H9 (cell line): Measurements from ENCODE around the gene FBLN1. TPM values are rescaled to one million over a fixed set of nuclear protein-coding genes. Genes with fewer than 3 reads are reported as not detected.

Source experiments
- DNase-seq: peaks from one replicate; pipeline ENCODE4 v3.0.0-alpha.2; 2017
- H2AFZ ChIP-seq: one replicate; pipeline ENCODE4 v1.6.1; 2013; ENCODE audit warnings: mild to moderate bottlenecking, low read length, control low read depth, moderate library complexity
- H2AK5ac ChIP-seq: 2 replicates; pipeline ENCODE4 v1.6.1; 2013; ENCODE audit warnings: low read length, control low read depth, mixed read lengths; ENCODE audit not compliant: insufficient read length
- H2BK120ac ChIP-seq: one replicate; pipeline ENCODE4 v1.6.1; 2013; ENCODE audit warnings: low read depth, mild to moderate bottlenecking, low read length, control low read depth, inconsistent platforms; ENCODE audit not compliant: poor library complexity, severe bottlenecking
- H2BK12ac ChIP-seq: 2 replicates; pipeline ENCODE4 v1.6.1; 2013; ENCODE audit warnings: low read length, control low read depth, mixed read lengths, low read depth; ENCODE audit not compliant: insufficient read length
- H2BK15ac ChIP-seq: 2 replicates; pipeline ENCODE4 v1.6.1; 2013; ENCODE audit warnings: low read depth, low read length, control low read depth
- H2BK20ac ChIP-seq: one replicate; pipeline ENCODE4 v1.6.1; 2013; ENCODE audit warnings: low read depth, mild to moderate bottlenecking, low read length, control low read depth, inconsistent platforms; ENCODE audit not compliant: poor library complexity, severe bottlenecking
- H2BK5ac ChIP-seq: 2 replicates; pipeline ENCODE4 v1.6.1; 2013; ENCODE audit warnings: low read length, control low read depth, mixed read lengths; ENCODE audit not compliant: insufficient read length
- H3K14ac ChIP-seq: 2 replicates; pipeline ENCODE4 v1.6.1; 2013; ENCODE audit warnings: low read length, control low read depth; ENCODE audit not compliant: insufficient read depth
- H3K18ac ChIP-seq: 2 replicates; pipeline ENCODE4 v1.6.1; 2013; ENCODE audit warnings: low read depth, mild to moderate bottlenecking, mixed read lengths, low read length, control low read depth; ENCODE audit not compliant: insufficient read length
- H3K23ac ChIP-seq: 2 replicates; pipeline ENCODE4 v1.6.1; 2013; ENCODE audit warnings: low read length, control low read depth, mixed read lengths, low read depth; ENCODE audit not compliant: insufficient read length
- H3K23me2 ChIP-seq: 2 replicates; pipeline ENCODE4 v1.6.1; 2013; ENCODE audit warnings: low read depth, mild to moderate bottlenecking, mixed read lengths, low read length, control low read depth; ENCODE audit not compliant: insufficient read length, poor library complexity, severe bottlenecking
- H3K27ac ChIP-seq: 2 replicates; pipeline ENCODE4 v1.5.1; 2013; ENCODE audit warnings: low read length, control low read depth, mixed read lengths, low read depth; ENCODE audit not compliant: insufficient read length
- H3K27me3 ChIP-seq: 2 replicates; pipeline ENCODE4 v1.6.1; 2013; ENCODE audit warnings: low read length, control low read depth, inconsistent platforms; ENCODE audit not compliant: insufficient read depth
- H3K4ac ChIP-seq: 2 replicates; pipeline ENCODE4 v1.6.1; 2013; ENCODE audit warnings: low read depth, mild to moderate bottlenecking, control low read depth, inconsistent platforms, low read length, moderate library complexity
- H3K4me1 ChIP-seq: 2 replicates; pipeline ENCODE4 v1.6.1; 2013; ENCODE audit warnings: low read length, control low read depth, inconsistent platforms; ENCODE audit not compliant: insufficient read depth
- H3K4me2 ChIP-seq: 2 replicates; pipeline ENCODE4 v1.6.1; 2013; ENCODE audit warnings: low read length, control low read depth, mixed read lengths; ENCODE audit not compliant: insufficient read length, insufficient read depth
- H3K56ac ChIP-seq: 2 replicates; pipeline ENCODE4 v1.6.1; 2013; ENCODE audit warnings: low read depth, mild to moderate bottlenecking, mixed read lengths, low read length, control low read depth; ENCODE audit not compliant: insufficient read length
- H3K79me1 ChIP-seq: 2 replicates; pipeline ENCODE4 v1.6.1; 2013; ENCODE audit warnings: low read depth, mild to moderate bottlenecking, moderate library complexity, low read length, control low read depth, inconsistent platforms; ENCODE audit not compliant: insufficient read depth, poor library complexity, severe bottlenecking
- H3K79me2 ChIP-seq: 2 replicates; pipeline ENCODE4 v1.6.1; 2013; ENCODE audit warnings: low read length, control low read depth, inconsistent platforms; ENCODE audit not compliant: insufficient read depth
- H3K9ac ChIP-seq: 2 replicates; pipeline ENCODE4 v1.6.1; 2013; ENCODE audit warnings: low read length, control low read depth, mixed read lengths; ENCODE audit not compliant: insufficient read length; ENCODE audit errors: extremely low read depth
- H3K9me3 ChIP-seq: one replicate; pipeline ENCODE4 v1.6.1; 2013; ENCODE audit warnings: low read depth, low read length, inconsistent platforms; ENCODE audit not compliant: control insufficient read depth
- H3T11ph ChIP-seq: one replicate; pipeline ENCODE4 v1.6.1; 2013; ENCODE audit warnings: mild to moderate bottlenecking, low read length, control low read depth, inconsistent platforms
- H4K20me1 ChIP-seq: one replicate; pipeline ENCODE4 v1.6.1; 2013; ENCODE audit not compliant: control insufficient read depth, insufficient read length, insufficient read depth
- H4K5ac ChIP-seq: 2 replicates; pipeline ENCODE4 v1.6.1; 2013; ENCODE audit warnings: low read depth, mild to moderate bottlenecking, mixed read lengths, low read length, control low read depth; ENCODE audit not compliant: insufficient read length
- H4K8ac ChIP-seq: replicated peaks from 2 replicates; pipeline ENCODE4 v1.6.1; 2013; ENCODE audit warnings: low read length, control low read depth, mixed read lengths, low read depth; ENCODE audit not compliant: insufficient read length
- H4K91ac ChIP-seq: 2 replicates; pipeline ENCODE4 v1.6.1; 2013; ENCODE audit warnings: low read depth, mild to moderate bottlenecking, moderate library complexity, mixed read lengths, low read length, control low read depth; ENCODE audit not compliant: insufficient read length
- H3K27ac Mint-ChIP-seq, 3 experiments: 2 replicates in 2 of 3; 3 replicates in 1 of 3; pipeline ENCODE4 v1.8.0; 2020 to 2021; ENCODE audit warnings: mixed read lengths in 3 of 3, mild to moderate bottlenecking in 1 of 3, moderate library complexity in 1 of 3
- H3K27me3 Mint-ChIP-seq: 2 replicates; pipeline ENCODE4 v1.8.0; 2021; ENCODE audit warnings: low read depth, mild to moderate bottlenecking, moderate library complexity, mixed read lengths
- H3K36me3 Mint-ChIP-seq, 3 experiments: 2 replicates in 2 of 3; 3 replicates in 1 of 3; pipeline ENCODE4 v1.8.0; 2020 to 2021; ENCODE audit warnings: low read depth in 3 of 3, mixed read lengths in 3 of 3; ENCODE audit not compliant: insufficient read depth in 1 of 3
- H3K4me1 Mint-ChIP-seq, 2 experiments: 2 replicates each; pipeline ENCODE4 v1.8.0; 2020; ENCODE audit warnings: mixed read lengths in 2 of 2
- H3K4me3 Mint-ChIP-seq, 2 experiments: 2 replicates in 1 of 2; 3 replicates in 1 of 2; pipeline ENCODE4 v1.8.0; 2020 to 2021; ENCODE audit warnings: mild to moderate bottlenecking in 2 of 2, mixed read lengths in 2 of 2, moderate library complexity in 1 of 2
- H3K9me3 Mint-ChIP-seq, 2 experiments: 2 replicates in 1 of 2; 3 replicates in 1 of 2; pipeline ENCODE4 v1.8.0; 2020; ENCODE audit warnings: mild to moderate bottlenecking in 2 of 2, mixed read lengths in 2 of 2, moderate library complexity in 1 of 2
- CTCF ChIP-seq: fragments of 200-600 bp; sonication (generic); conservative IDR thresholded peaks from 3 replicates; pipeline ENCODE4 v1.8.0; 2021; ENCODE audit warnings: antibody characterized with exemption, mild to moderate bottlenecking
- WGBS: extraction: QIAGEN DNeasy Blood & Tissue Kit; methylation state at CpG from one replicate; pipeline ENCODE4 v1.1.7; 2013; ENCODE audit warnings: missing lambda C conversion rate, low lambda C conversion rate, mixed read lengths; ENCODE audit not compliant: insufficient read length; ENCODE audit errors: extremely low coverage; 5-methylcytosine and 5-hydroxymethylcytosine counted together
- total RNA-seq: library from RNA; stranded (reverse); gene quantifications from 2 replicates; pipeline ENCODE4 v1.2.1, GENCODE V29; 2021

Gene FBLN1
- total RNA-seq, 1 experiment from 2014 or later, result 140 TPM

- H3T11ph ChIP-seq, result no peak overlapping the region
- no peak overlapping the region for H3K14ac ChIP-seq
- Mint-ChIP-seq H3K9me3 (peaks cover 17 to 19% of the 10 kb centered on the region in 2 experiments), H3K4me3 (no peak overlapping the region), H3K36me3 (peaks cover 10 to 18% (median 11%) of the 10 kb centered on the region in 3 experiments; a peak in 5 of 7 replicates), H3K4me1 (peaks cover 26 to 29% of the 10 kb centered on the region in 2 experiments), H3K27ac (no peak overlapping the region), H3K27me3 (no peaks in the 10 kb centered on the region)
- no peak overlapping the region for H3K4ac ChIP-seq
- no peak overlapping the region for H2AK5ac ChIP-seq
- DNase-seq, result no peak
- no peaks in the 10 kb centered on the region for H3K27me3 ChIP-seq
- no peak overlapping the region for H3K27ac ChIP-seq
- H3K79me2 ChIP-seq, result no peaks in the 10 kb centered on the region
- H3K56ac ChIP-seq, result no peak overlapping the region
- H2BK15ac ChIP-seq, result no peak overlapping the region
- H3K9me3 ChIP-seq, result no peaks in the 10 kb centered on the region
- H3K79me1 ChIP-seq, result no peaks in the 10 kb centered on the region
- no peak overlapping the region for H4K8ac ChIP-seq
- no peak overlapping the region for H3K9ac ChIP-seq
- no peaks in the 10 kb centered on the region for H3K23me2 ChIP-seq
- no peak overlapping the region for H2AFZ ChIP-seq
- H4K20me1 ChIP-seq, result no peaks in the 10 kb centered on the region
- no peak overlapping the region for H2BK12ac ChIP-seq
- no CpG with 5 or more reads among the region's 3 CpGs for WGBS
- no peak overlapping the region for H3K4me2 ChIP-seq
- H2BK5ac ChIP-seq, result no peak overlapping the region
- TF ChIP-seq CTCF, result no peak
- H2BK120ac ChIP-seq, result no peak overlapping the region
- H4K5ac ChIP-seq, result no peak overlapping the region
- H3K23ac ChIP-seq, result no peak overlapping the region
- H2BK20ac ChIP-seq, result no peak overlapping the region
- peaks cover 4% of the 10 kb centered on the region; the same call in 1 of the 2 replicates for H3K4me1 ChIP-seq
- H4K91ac ChIP-seq, result no peak overlapping the region
- no peak overlapping the region for H3K18ac ChIP-seq
Measured at GRCh38 chr22:45465633-45466032, 37.0 kb upstream of the FBLN1 start.
